Trophoblast cell (in vitro differentiated cells and primary cell): ENCODE measurements around the gene PGAM5.

Experiments
- DNase-seq, 2 donors: peaks; one replicate each; pipeline ENCODE4 v3.0.0-alpha.2; 2016
- H2AFZ ChIP-seq: 2 replicates; pipeline ENCODE4 v1.6.1; 2013; ENCODE audit warnings: low read length, moderate library complexity, mild to moderate bottlenecking; ENCODE audit not compliant: insufficient read depth, poor library complexity
- H2AK5ac ChIP-seq: 2 replicates; pipeline ENCODE4 v1.6.1; 2013; ENCODE audit warnings: mild to moderate bottlenecking, low read length
- H2BK120ac ChIP-seq: 2 replicates; pipeline ENCODE4 v1.6.1; 2013; ENCODE audit warnings: low read length, mild to moderate bottlenecking, moderate library complexity; ENCODE audit not compliant: insufficient read depth, poor library complexity
- H2BK12ac ChIP-seq: 2 replicates; pipeline ENCODE4 v1.6.1; 2013; ENCODE audit warnings: mild to moderate bottlenecking, low read length, moderate library complexity
- H2BK5ac ChIP-seq: 2 replicates; pipeline ENCODE4 v1.6.1; 2013; ENCODE audit warnings: low read length, low read depth, moderate library complexity, mild to moderate bottlenecking; ENCODE audit not compliant: poor library complexity
- H3K14ac ChIP-seq: 2 replicates; pipeline ENCODE4 v1.6.1; 2013; ENCODE audit warnings: mild to moderate bottlenecking, low read length
- H3K18ac ChIP-seq: 2 replicates; pipeline ENCODE4 v1.6.1; 2013; ENCODE audit warnings: mild to moderate bottlenecking, low read length
- H3K23ac ChIP-seq: 2 replicates; pipeline ENCODE4 v1.6.1; 2013; ENCODE audit warnings: low read length
- H3K27ac ChIP-seq: 2 replicates; pipeline ENCODE4 v1.5.1; 2013; ENCODE audit warnings: low read depth, mild to moderate bottlenecking, inconsistent platforms, low read length, moderate library complexity
- H3K27me3 ChIP-seq: 2 replicates; pipeline ENCODE4 v1.6.1; 2013; ENCODE audit warnings: inconsistent platforms, mild to moderate bottlenecking, low read length, moderate library complexity; ENCODE audit not compliant: insufficient read depth
- H3K36me3 ChIP-seq, 2 experiments: 1 replicate in 1 of 2; 2 replicates in 1 of 2; pipeline ENCODE4 v1.6.1; 2013; ENCODE audit warnings: low read length in 2 of 2, mild to moderate bottlenecking in 2 of 2, moderate library complexity in 1 of 2; ENCODE audit not compliant: insufficient read depth in 2 of 2, control insufficient read depth in 1 of 2
- H3K4ac ChIP-seq: 2 replicates; pipeline ENCODE4 v1.6.1; 2013; ENCODE audit warnings: low read depth, mild to moderate bottlenecking, low read length, moderate library complexity
- H3K4me1 ChIP-seq, 2 experiments: 1 replicate in 1 of 2; 2 replicates in 1 of 2; pipeline ENCODE4 v1.6.1; 2013; ENCODE audit warnings: low read length in 2 of 2, mild to moderate bottlenecking in 2 of 2, moderate library complexity in 1 of 2; ENCODE audit not compliant: insufficient read depth in 2 of 2, control insufficient read depth in 1 of 2
- H3K4me2 ChIP-seq: 2 replicates; pipeline ENCODE4 v1.6.1; 2013; ENCODE audit warnings: inconsistent platforms, mild to moderate bottlenecking, low read length, moderate library complexity
- H3K4me3 ChIP-seq: 2 replicates; pipeline ENCODE4 v1.5.1; 2013; ENCODE audit warnings: mild to moderate bottlenecking, low read depth, low read length, inconsistent platforms
- H3K79me1 ChIP-seq: one replicate; pipeline ENCODE4 v1.6.1; 2013; ENCODE audit warnings: low read length
- H3K79me2 ChIP-seq: 2 replicates; pipeline ENCODE4 v1.6.1; 2013; ENCODE audit warnings: low read length, mild to moderate bottlenecking; ENCODE audit not compliant: control insufficient read depth, insufficient read depth, poor library complexity
- H3K9ac ChIP-seq: 2 replicates; pipeline ENCODE4 v1.6.1; 2013; ENCODE audit warnings: mild to moderate bottlenecking, low read length
- H3K9me3 ChIP-seq: 2 replicates; pipeline ENCODE4 v1.6.1; 2013; ENCODE audit warnings: low read depth, mild to moderate bottlenecking, control low read depth, inconsistent platforms, low read length; ENCODE audit not compliant: insufficient read depth
- H4K12ac ChIP-seq: 2 replicates; pipeline ENCODE4 v1.6.1; 2013; ENCODE audit warnings: low read depth, mild to moderate bottlenecking, low read length, moderate library complexity
- H4K8ac ChIP-seq: 2 replicates; pipeline ENCODE4 v1.6.1; 2013; ENCODE audit warnings: low read depth, mild to moderate bottlenecking, low read length, moderate library complexity
- H4K91ac ChIP-seq: one replicate; pipeline ENCODE4 v1.6.1; 2013; ENCODE audit warnings: low read depth, mild to moderate bottlenecking, low read length, moderate library complexity
- WGBS: extraction: QIAGEN DNeasy Blood & Tissue Kit; methylation state at CpG from one replicate; pipeline ENCODE4 v1.1.7; 2013; ENCODE audit warnings: missing lambda C conversion rate; ENCODE audit not compliant: insufficient read length, insufficient coverage; ENCODE audit errors: extremely low coverage; 5-methylcytosine and 5-hydroxymethylcytosine counted together

PGAM5 gene

GRCh38 chr12:132741620-132742019, 31.0 kb downstream of the PGAM5 start:
- Histone ChIP-seq H2AFZ (no peak overlapping the region), H3K9ac (no peak overlapping the region), H3K36me3 (peaks cover 61 to 74% of the 10 kb centered on the region in 2 experiments), H3K18ac (no peak overlapping the region), H3K27me3 (no peaks in the 10 kb centered on the region), H3K79me2 (no peaks in the 10 kb centered on the region), H4K12ac (no peak overlapping the region), H2AK5ac (no peak overlapping the region), H2BK120ac (no peak overlapping the region), H3K4ac (no peak overlapping the region), H3K4me3 (no peak overlapping the region), H3K9me3 (peaks cover 2% of the 10 kb centered on the region), H3K4me1 (no peaks in the 10 kb centered on the region), H3K27ac (no peak overlapping the region), H2BK5ac (no peak overlapping the region), H3K79me1 (no peaks in the 10 kb centered on the region), H3K4me2 (no peak overlapping the region), H3K14ac (no peak overlapping the region), H4K8ac (no peak overlapping the region), H3K23ac (no peak overlapping the region), H4K91ac (no peak overlapping the region), H2BK12ac (no peak overlapping the region)
- no CpG with 5 or more reads among the region's 8 CpGs for WGBS
- no peak for DNase-seq

GRCh38 chr12:132743831-132744230, 33.2 kb downstream of the PGAM5 start:
- no CpG with 5 or more reads among the region's 13 CpGs for WGBS
- no peak for DNase-seq

GRCh38 chr12:132746613-132747012, 36.0 kb downstream of the PGAM5 start:
- H3K27ac ChIP-seq = no peak overlapping the region
- H3K4me1 ChIP-seq = no peaks in the 10 kb centered on the region
- no peak overlapping the region for H2AFZ ChIP-seq
- no peaks in the 10 kb centered on the region for H3K79me1 ChIP-seq
- H4K91ac ChIP-seq = no peak overlapping the region
- no peak overlapping the region for H3K4me2 ChIP-seq
- no peak for DNase-seq
- H2BK5ac ChIP-seq = no peak overlapping the region
- no peak overlapping the region for H3K9ac ChIP-seq
- no peaks in the 10 kb centered on the region for H3K79me2 ChIP-seq
- H3K9me3 ChIP-seq = peaks cover 2% of the 10 kb centered on the region
- no peak overlapping the region for H4K12ac ChIP-seq
- H4K8ac ChIP-seq = no peak overlapping the region
- WGBS = no CpG with 5 or more reads among the region's 3 CpGs
- no peak overlapping the region for H3K14ac ChIP-seq
- no peak overlapping the region for H2BK12ac ChIP-seq
- no peak overlapping the region for H3K4ac ChIP-seq
- no peak overlapping the region for H3K23ac ChIP-seq
- H2AK5ac ChIP-seq = no peak overlapping the region
- H3K18ac ChIP-seq = no peak overlapping the region
- no peaks in the 10 kb centered on the region for H3K27me3 ChIP-seq
- H3K36me3 ChIP-seq = peaks cover 70 to 81% of the 10 kb centered on the region in 2 experiments
- no peak overlapping the region for H2BK120ac ChIP-seq
- H3K4me3 ChIP-seq = no peak overlapping the region

More at GRCh38 chr12:132743831-132744230, 33.2 kb downstream of the PGAM5 start:
- Histone ChIP-seq H2AK5ac (no peak overlapping the region), H3K79me2 (no peaks in the 10 kb centered on the region), H3K4ac (no peak overlapping the region), H3K27me3 (no peaks in the 10 kb centered on the region), H3K4me3 (no peak overlapping the region), H4K8ac (no peak overlapping the region), H3K36me3 (peaks cover 67 to 80% of the 10 kb centered on the region in 2 experiments), H2AFZ (no peak overlapping the region), H3K14ac (no peak overlapping the region), H3K4me2 (no peak overlapping the region), H3K79me1 (no peaks in the 10 kb centered on the region), H2BK5ac (no peak overlapping the region), H4K12ac (no peak overlapping the region), H3K23ac (no peak overlapping the region), H3K18ac (no peak overlapping the region), H3K4me1 (no peaks in the 10 kb centered on the region), H2BK120ac (no peak overlapping the region), H3K9ac (no peak overlapping the region), H2BK12ac (no peak overlapping the region), H3K27ac (no peak overlapping the region), H3K9me3 (peaks cover 2% of the 10 kb centered on the region), H4K91ac (no peak overlapping the region)

GRCh38 chr12:132747395-132747794, 36.8 kb downstream of the PGAM5 start:
- Histone ChIP-seq H3K18ac (no peak overlapping the region), H3K4me3 (no peak overlapping the region), H3K9me3 (peaks cover 2% of the 10 kb centered on the region), H2BK120ac (no peak overlapping the region), H3K79me2 (no peaks in the 10 kb centered on the region), H3K27ac (no peak overlapping the region), H2BK12ac (no peak overlapping the region), H3K9ac (no peak overlapping the region), H3K4ac (no peak overlapping the region), H4K12ac (no peak overlapping the region), H3K4me2 (no peak overlapping the region), H4K91ac (no peak overlapping the region), H2BK5ac (no peak overlapping the region), H3K14ac (no peak overlapping the region), H3K27me3 (no peaks in the 10 kb centered on the region), H3K36me3 (peaks cover 74 to 82% of the 10 kb centered on the region in 2 experiments), H3K23ac (no peak overlapping the region), H4K8ac (no peak overlapping the region), H2AK5ac (no peak overlapping the region), H2AFZ (no peak overlapping the region), H3K79me1 (no peaks in the 10 kb centered on the region), H3K4me1 (no peaks in the 10 kb centered on the region)
- WGBS = no CpG with 5 or more reads among the region's 11 CpGs
- no peak for DNase-seq
